Heart right ventricle (tissue), 16 donors: Measurements from ENCODE around the gene ZNF268. TPM values are rescaled to one million over a fixed set of nuclear protein-coding genes. Genes with fewer than 3 reads are reported as not detected.

Source experiments
- ATAC-seq, 8 donors: fragments of 200-7000 bp; cut with Tn5 transposase; one replicate each; pipeline ENCODE4 v1.9.1; 2020; ENCODE audit warnings: mild to moderate bottlenecking in 8 of 8, moderate library complexity in 8 of 8, moderate number of reproducible peaks in 1 of 8
- DNase-seq, 2 donors: peaks; one replicate each; pipeline ENCODE4 v3.0.0-alpha.2; 2020
- H3K27ac ChIP-seq, 10 donors: fragments of 200-600 bp; sonication (generic) in 2 of 10; one replicate each; pipeline versions ENCODE4 v1.5.0 to v1.8.0; 2020 to 2022; ENCODE audit warnings: mild to moderate bottlenecking in 3 of 10
- H3K27me3 ChIP-seq, 7 donors: fragments of 200-600 bp; one replicate each; pipeline ENCODE4 v1.8.0; 2021 to 2022; ENCODE audit warnings: mild to moderate bottlenecking in 2 of 7
- H3K36me3 ChIP-seq, 9 donors: fragments of 200-600 bp; sonication (generic) in 1 of 9; one replicate each; pipeline versions ENCODE4 v1.5.0 to v1.8.0; 2020 to 2022; ENCODE audit warnings: mild to moderate bottlenecking in 2 of 9
- H3K4me1 ChIP-seq, 9 donors: fragments of 200-600 bp; sonication (generic) in 1 of 9; one replicate each; pipeline versions ENCODE4 v1.5.0 to v1.8.0; 2020 to 2022; ENCODE audit warnings: mild to moderate bottlenecking in 4 of 9
- H3K4me3 ChIP-seq, 10 donors: fragments of 200-600 bp; sonication (generic) in 2 of 10; one replicate each; pipeline versions ENCODE4 v1.5.0 to v1.8.0; 2020 to 2022; ENCODE audit warnings: mild to moderate bottlenecking in 7 of 10, moderate library complexity in 2 of 10
- H3K9me3 ChIP-seq, 11 donors: fragments of 200-600 bp in 10 of 11; sonication (generic) in 2 of 11; one replicate each; pipeline versions ENCODE4 v1.5.0 to v1.8.0; 2013 to 2022; ENCODE audit warnings: mild to moderate bottlenecking in 2 of 11, control low read depth in 1 of 11, moderate library complexity in 1 of 11
- WGBS, 2 donors: extraction: QIAGEN DNeasy Blood & Tissue Kit; methylation state at CpG; one replicate each; pipeline ENCODE4 v1.1.7; 2013; ENCODE audit warnings: inconsistent platforms in 1 of 2; 5-methylcytosine and 5-hydroxymethylcytosine counted together
- intact Hi-C, 10 donors: fragments of 100-400 bp; cut with DNase I; formaldehyde crosslinking; loops; one replicate each; pipeline versions ENCODE4 v1.11.1 to v1.14.2; 2022
- polyA plus RNA-seq, 2 donors: library from polyadenylated mRNA; stranded (reverse); fragments of 200-250 nt; gene quantifications; one replicate each; pipeline ENCODE4 v1.2.3, GENCODE V29; 2013
- total RNA-seq, 10 donors: library from RNA; stranded (reverse); fragmentation: NEBNext Ultra II Directional in 3 of 10; extraction: Animal tissue kit (Norgen Biotek cat#: 25700) in 3 of 10; gene quantifications; one replicate each; pipeline versions ENCODE4 v1.2.1 to v1.2.4, GENCODE V29; 2021 to 2023
- TF ChIP-seq, protein P1 (sequence below), 9 donors: fragments of 200-600 bp; sonication (generic) in 2 of 9; IDR thresholded peaks; one replicate each; pipeline versions ENCODE4 v1.5.0 to v1.8.0; 2021 to 2022; ENCODE audit warnings: antibody characterized with exemption in 9 of 9, mild to moderate bottlenecking in 5 of 9, moderate library complexity in 1 of 9
- donor health status: Arrhythmogenic right ventricular cardiomyopathy.
- donor health status: ischemic (EF 13 %, LVEDD 7.1; RV severe dilation, severe dysfunction).
- donor health status: healthy with polysubstance abuse.
- donor health status: DM: no; HTN: yes; CAD: no.
- donor health status: DM: no; HTN: no; CAD: no.
- donor health status: ischemic (EF 25% LVEDD 6.9; RV normal size, moderate dysfunction).
- donor health status: ischemic (EF 25% LVEDD 5.7; RV mildly dilated, moderate dysfunction).
- donor health status: healthy.
- donor health status: DM: yes; HTN: yes; CAD: no.
- donor health status: Ischemic cardiomyopathy.
- donor health status: ischemic (EF 35%, LVEDD 5.7; RV mildly dilated, moderate dysfunction).
- donor health status: nonischemic (EF 11% LVEDD 7.7; RV severe dilation, severe dysfunction).
- donor health status: DM: yes; HTN: yes; CAD: no.
- donor health status: PGD.
- donor health status: ischemic (EF 29% LVEDD 5.4; RV normal size, mild dysfunction).
- donor health status: nonischemic (EF 23%, LVEDD 6.1; RV moderate dilation, normal function).

Gene ZNF268
- total and polyA plus RNA-seq, 12 donors: 2.2 to 13.5 (median 11.2) TPM

DNA sequence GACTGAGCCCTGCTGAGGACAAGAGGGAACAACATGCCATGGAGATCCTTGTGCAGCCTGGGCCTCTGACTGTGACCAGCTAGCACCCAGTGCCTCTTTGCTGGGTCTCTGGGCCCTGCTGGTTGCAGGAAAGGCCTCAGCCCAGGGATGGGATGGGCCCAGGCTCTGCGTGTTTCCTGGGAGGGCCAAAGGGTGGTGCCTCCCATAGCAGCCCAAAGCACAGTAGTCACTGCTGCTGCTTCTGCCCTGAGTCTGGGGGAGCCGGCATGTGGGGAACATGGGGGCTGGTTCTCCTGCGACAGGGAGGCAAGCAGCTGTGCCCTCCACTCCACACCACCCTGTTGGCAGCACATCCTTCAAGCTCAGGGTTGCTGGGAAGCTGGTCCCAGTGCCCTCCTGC, 35.9 kb downstream of the ZNF268 start:
- TF ChIP-seq, protein P1, sequence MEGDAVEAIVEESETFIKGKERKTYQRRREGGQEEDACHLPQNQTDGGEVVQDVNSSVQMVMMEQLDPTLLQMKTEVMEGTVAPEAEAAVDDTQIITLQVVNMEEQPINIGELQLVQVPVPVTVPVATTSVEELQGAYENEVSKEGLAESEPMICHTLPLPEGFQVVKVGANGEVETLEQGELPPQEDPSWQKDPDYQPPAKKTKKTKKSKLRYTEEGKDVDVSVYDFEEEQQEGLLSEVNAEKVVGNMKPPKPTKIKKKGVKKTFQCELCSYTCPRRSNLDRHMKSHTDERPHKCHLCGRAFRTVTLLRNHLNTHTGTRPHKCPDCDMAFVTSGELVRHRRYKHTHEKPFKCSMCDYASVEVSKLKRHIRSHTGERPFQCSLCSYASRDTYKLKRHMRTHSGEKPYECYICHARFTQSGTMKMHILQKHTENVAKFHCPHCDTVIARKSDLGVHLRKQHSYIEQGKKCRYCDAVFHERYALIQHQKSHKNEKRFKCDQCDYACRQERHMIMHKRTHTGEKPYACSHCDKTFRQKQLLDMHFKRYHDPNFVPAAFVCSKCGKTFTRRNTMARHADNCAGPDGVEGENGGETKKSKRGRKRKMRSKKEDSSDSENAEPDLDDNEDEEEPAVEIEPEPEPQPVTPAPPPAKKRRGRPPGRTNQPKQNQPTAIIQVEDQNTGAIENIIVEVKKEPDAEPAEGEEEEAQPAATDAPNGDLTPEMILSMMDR (IDR thresholded peaks at IDR 0.05): no peak
- Histone ChIP-seq H3K9me3 (peaks cover 0 to 100% (median 35%) of the 10 kb centered on the region in 11 donors), H3K27me3 (no peaks in the 10 kb centered on the region), H3K4me3 (no peak overlapping the region), H3K36me3 (no peaks in the 10 kb centered on the region), H3K4me1 (no peaks in the 10 kb centered on the region), H3K27ac (no peak overlapping the region)
- DNase-seq (no peak), ATAC-seq (no peak)
- intact Hi-C loops: no loop called here
- 75 to 83% methylated on average over 3 of the region's 3 CpGs for WGBS, 2 donors

DNA sequence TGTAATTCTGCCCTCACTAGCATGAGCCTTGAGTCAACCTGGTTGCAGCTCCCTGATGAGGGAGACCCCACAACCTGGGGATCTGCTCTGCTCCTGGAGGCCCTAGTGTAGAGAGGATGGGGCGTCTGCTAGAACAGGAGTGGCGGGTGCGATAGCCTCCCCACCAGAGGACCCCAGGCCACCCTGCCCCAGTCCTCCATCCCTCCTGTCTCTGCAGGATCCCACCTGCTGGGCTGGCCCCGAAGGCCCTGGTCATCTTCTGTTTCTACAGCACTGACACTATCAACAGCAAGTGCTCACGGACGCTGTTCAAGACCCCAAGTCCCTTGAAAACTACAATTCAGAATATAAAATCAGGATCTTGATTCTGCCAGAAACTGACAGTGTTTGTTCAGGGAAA, 39.2 kb downstream of the ZNF268 start:
- no peak for DNase-seq
- H3K4me3 ChIP-seq: no peak overlapping the region
- no peaks in the 10 kb centered on the region for H3K4me1 ChIP-seq
- TF ChIP-seq, protein P1 (IDR thresholded peaks at IDR 0.05): no peak
- ATAC-seq: no peak
- H3K27ac ChIP-seq: no peak overlapping the region
- H3K36me3 ChIP-seq: no peaks in the 10 kb centered on the region
- H3K27me3 ChIP-seq: no peaks in the 10 kb centered on the region
- intact Hi-C loops: no loop called here
- H3K9me3 ChIP-seq: peaks cover 0 to 97% (median 11%) of the 10 kb centered on the region in 11 donors
- WGBS, 2 donors: 82 to 90% methylated on average over 6 of the region's 6 CpGs

DNA sequence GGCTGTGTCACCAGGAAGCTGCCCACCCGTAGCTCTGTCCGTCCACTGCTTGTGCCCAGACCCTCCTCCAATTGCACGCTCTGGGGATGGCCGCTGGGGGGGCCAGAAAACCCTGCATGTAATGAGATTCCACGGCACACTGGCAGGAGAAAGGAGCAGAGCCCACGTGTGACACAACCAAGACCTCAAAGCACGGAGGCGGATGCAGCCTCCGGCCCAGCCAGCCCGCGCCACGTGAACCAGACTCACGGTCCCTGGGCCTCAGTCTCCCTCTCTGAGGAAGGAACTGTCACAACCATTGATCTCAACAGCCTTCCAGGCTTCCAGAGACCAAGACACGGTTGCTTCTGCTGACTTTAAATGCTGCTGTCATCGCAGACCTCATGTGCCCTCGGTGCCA, 39.9 kb downstream of the ZNF268 start:
- Histone ChIP-seq H3K36me3 (no peaks in the 10 kb centered on the region), H3K27ac (no peak overlapping the region), H3K4me1 (no peaks in the 10 kb centered on the region), H3K9me3 (peaks cover 0 to 97% (median 11%) of the 10 kb centered on the region in 11 donors), H3K27me3 (no peaks in the 10 kb centered on the region), H3K4me3 (no peak overlapping the region)
- no peak for ATAC-seq
- WGBS, 2 donors: 81% methylated on average over 16 of the region's 16 CpGs
- no peak for DNase-seq
- TF ChIP-seq, protein P1 (IDR thresholded peaks at IDR 0.05): no peak
- intact Hi-C loops: no loop called here

DNA sequence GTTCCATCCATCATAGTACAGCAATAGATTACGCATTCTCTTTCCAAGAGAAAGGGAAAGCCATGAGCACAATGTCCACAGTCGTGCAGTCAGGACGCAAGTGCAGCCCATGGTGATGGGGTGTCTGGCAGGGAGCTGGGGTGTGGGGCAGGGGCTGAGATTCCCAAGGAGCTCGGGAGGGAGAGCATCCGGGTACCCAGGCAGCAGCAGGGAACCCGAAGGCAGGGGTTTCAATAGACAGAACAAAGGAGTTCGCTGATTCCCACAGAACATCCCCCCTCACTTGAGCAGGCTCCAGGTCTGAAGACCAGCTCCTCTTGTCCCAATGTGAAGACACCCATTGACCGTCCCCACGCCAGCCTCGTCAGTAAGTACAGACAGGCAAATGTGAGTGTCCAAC, 40.9 kb downstream of the ZNF268 start:
- no peak overlapping the region for H3K27ac ChIP-seq
- intact Hi-C loops: no loop called here
- WGBS, 2 donors: 80% methylated on average over 10 of the region's 10 CpGs
- TF ChIP-seq, protein P1 (IDR thresholded peaks at IDR 0.05): no peak
- H3K36me3 ChIP-seq: no peaks in the 10 kb centered on the region
- no peaks in the 10 kb centered on the region for H3K27me3 ChIP-seq
- ATAC-seq (no peak), DNase-seq (no peak)
- no peaks in the 10 kb centered on the region for H3K4me1 ChIP-seq
- H3K4me3 ChIP-seq: no peak overlapping the region
- H3K9me3 ChIP-seq: peaks cover 0 to 92% (median 11%) of the 10 kb centered on the region in 11 donors
